GM19238 (cell line): ENCODE measurements around the gene EMILIN1.

ENCODE experiments used
- DNase-seq: peaks from one replicate; pipeline ENCODE4 v3.0.0; 2011; ENCODE audit warnings: low spot score; ENCODE audit not compliant: insufficient read length

The EMILIN1 gene

GRCh38 chr2:27122791-27123190 is 44.4 kb downstream of the EMILIN1 start:
- DNase-seq: no peak

- DNase-seq: no peak
These were observed 45.1 kb downstream of the EMILIN1 start, which contains the start of gene ABHD1 for GRCh38 chr2:27123302-27124150. TSS of gene ABHD1 (plus strand) at chr2:27123815. CDS start at chr2:27123949, 134 bp downstream.

- no peak for DNase-seq
These were observed 46.7 kb downstream of the EMILIN1 start for GRCh38 chr2:27125104-27125503.

GRCh38 chr2:27126252-27126710 is 47.9 kb downstream of the EMILIN1 start:
- no peak for DNase-seq

GRCh38 chr2:27127883-27128667 is 49.7 kb downstream of the EMILIN1 start:
- DNase-seq: no peak

GRCh38 chr2:27128668-27129571 is 50.5 kb downstream of the EMILIN1 start:
- no peak for DNase-seq

GRCh38 chr2:27130396-27130795 is 52.0 kb downstream of the EMILIN1 start:
- no peak for DNase-seq

GRCh38 chr2:27131429-27131828 is 53.0 kb downstream of the EMILIN1 start:
- DNase-seq: no peak

GRCh38 chr2:27133195-27133875 is 54.9 kb downstream of the EMILIN1 start:
- DNase-seq: no peak

GRCh38 chr2:27133905-27134780 is 55.7 kb downstream of the EMILIN1 start, which contains the start of gene PREB:
TSS of gene PREB (minus strand) at chr2:27134636. CDS start at chr2:27134421, 215 bp downstream.
- DNase-seq: peak; percentile 99

GRCh38 chr2:27134781-27135477 is 56.5 kb downstream of the EMILIN1 start:
- DNase-seq: no peak

- no peak for DNase-seq
These were observed 57.1 kb downstream of the EMILIN1 start for GRCh38 chr2:27135478-27135955.
